Fibroblast of lung (primary cell): Measurements from ENCODE around the gene SLC51B.

Experiments
- EZH2 ChIP-seq: IDR thresholded peaks from 2 replicates; pipeline ENCODE4 v1.5.1; 2012; ENCODE audit warnings: low read length, control low read depth, mild to moderate bottlenecking; ENCODE audit errors: missing control alignments
- TF ChIP-seq, protein P1 (sequence below), 2 donors: IDR thresholded peaks in 1 of 2; conservative IDR thresholded peaks in 1 of 2; 1 replicate in 1 of 2; 2 replicates in 1 of 2; pipeline ENCODE4 v1.5.1; 2011 to 2012; ENCODE audit warnings: low read length in 2 of 2, control low read depth in 1 of 2, inconsistent platforms in 1 of 2, low read depth in 1 of 2, mild to moderate bottlenecking in 1 of 2

DNA sequence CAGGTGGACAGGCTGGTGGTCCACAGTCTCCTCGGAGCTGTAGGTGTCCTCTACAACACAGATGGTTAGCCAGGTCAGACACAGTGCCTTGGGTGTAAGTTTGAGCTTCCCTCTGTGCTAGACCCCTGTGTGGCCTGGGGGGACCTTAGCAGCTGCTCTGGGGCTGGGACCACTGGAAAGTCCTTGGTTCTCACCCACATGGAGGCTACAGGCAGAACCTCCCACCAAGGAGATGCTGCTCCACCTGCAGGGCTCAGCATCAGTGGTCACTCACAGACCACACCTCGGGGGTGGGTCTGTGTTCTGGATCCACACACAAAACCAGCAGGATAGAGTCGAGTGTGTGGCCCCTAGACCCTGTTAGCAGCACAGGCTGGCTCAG lies 14.2 kb downstream of the SLC51B start:
- TF ChIP-seq, protein P1, sequence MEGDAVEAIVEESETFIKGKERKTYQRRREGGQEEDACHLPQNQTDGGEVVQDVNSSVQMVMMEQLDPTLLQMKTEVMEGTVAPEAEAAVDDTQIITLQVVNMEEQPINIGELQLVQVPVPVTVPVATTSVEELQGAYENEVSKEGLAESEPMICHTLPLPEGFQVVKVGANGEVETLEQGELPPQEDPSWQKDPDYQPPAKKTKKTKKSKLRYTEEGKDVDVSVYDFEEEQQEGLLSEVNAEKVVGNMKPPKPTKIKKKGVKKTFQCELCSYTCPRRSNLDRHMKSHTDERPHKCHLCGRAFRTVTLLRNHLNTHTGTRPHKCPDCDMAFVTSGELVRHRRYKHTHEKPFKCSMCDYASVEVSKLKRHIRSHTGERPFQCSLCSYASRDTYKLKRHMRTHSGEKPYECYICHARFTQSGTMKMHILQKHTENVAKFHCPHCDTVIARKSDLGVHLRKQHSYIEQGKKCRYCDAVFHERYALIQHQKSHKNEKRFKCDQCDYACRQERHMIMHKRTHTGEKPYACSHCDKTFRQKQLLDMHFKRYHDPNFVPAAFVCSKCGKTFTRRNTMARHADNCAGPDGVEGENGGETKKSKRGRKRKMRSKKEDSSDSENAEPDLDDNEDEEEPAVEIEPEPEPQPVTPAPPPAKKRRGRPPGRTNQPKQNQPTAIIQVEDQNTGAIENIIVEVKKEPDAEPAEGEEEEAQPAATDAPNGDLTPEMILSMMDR (conservative IDR thresholded peaks at IDR 0.05 in 1 of 2, IDR thresholded peaks at IDR 0.05 in 1 of 2; ENCODE audit: low read depth in 1 of 2, low read length in 2 of 2): no peak
- TF ChIP-seq EZH2: no peak
